ENCODE results near the gene ADAM10.

Gene ADAM10

GRCh38 chr15:58575045-58575786 lies 174.3 kb downstream of the ADAM10 start:
- no peak for DNase-seq (ENCODE audit: low read depth)

DNA sequence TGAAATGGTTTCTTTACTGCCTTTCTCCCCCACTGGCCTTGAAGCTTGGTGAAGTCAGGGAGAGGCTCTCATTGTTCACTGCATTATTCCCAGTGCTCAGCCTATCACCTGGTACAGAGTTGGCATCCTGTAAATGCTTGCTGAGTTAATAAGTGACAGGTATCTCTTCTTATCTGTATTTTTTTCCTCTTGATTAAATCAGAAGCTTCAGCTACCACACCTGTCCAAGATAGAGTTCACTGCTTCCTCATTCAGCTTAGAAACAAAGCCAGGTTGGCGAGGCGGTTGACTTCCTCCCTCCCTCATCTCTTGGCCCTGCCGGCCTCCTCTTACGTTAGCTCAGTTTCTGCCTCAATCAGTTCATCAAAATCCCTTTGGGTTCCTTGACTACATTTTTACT lies 174.9 kb downstream of the ADAM10 start:
- no peak for DNase-seq (ENCODE audit: low read depth)

DNA sequence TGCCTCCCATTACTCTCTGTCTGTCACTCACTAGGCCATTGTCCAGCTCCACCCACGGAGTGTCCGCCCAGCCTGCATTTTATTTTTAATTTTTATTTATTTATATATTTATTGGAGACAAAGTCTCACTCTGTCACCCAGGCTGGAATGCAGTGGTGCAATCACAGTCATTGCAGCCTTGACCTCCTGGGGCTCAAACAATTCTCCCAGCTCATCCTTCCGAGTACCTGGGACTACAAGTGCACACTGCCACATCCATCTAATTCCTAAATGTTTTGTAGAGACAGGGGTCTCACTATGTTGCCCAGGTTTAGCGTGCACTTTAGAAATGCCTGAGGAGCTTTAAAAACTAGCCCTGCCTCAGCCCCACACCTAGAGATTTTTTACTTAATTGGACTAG lies 176.2 kb downstream of the ADAM10 start:
- DNase-seq (ENCODE audit: low read depth) = no peak

- DNase-seq (ENCODE audit: low read depth) = no peak
Observed at GRCh38 chr15:58572521-58572920, 177.0 kb downstream of the ADAM10 start.

- DNase-seq (ENCODE audit: low read depth) = no peak
Observed at GRCh38 chr15:58571491-58571890, 178.0 kb downstream of the ADAM10 start.

GRCh38 chr15:58569455-58569854 lies 180.1 kb downstream of the ADAM10 start:
- DNase-seq (ENCODE audit: low read depth) = no peak

DNA sequence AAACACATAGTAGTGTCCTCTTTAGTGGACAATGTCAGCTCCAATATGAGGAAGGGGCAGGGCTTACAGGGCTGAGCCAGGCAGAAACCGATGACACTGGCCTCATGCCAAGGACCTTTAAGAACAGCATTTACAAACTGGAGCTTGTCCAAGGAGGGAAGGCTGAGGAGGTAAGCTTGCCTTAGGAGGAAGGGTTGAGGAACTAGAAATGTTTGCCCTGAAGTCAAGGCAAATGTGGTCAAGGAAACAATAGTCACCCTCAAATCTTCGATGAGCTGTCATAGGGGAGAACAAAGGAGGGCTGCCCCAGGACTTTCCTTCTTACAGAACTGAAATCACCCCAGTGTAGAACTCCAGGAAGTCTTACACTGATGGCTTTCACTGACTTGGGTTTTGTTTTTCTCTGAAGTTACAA lies 181.3 kb downstream of the ADAM10 start:
- DNase-seq (ENCODE audit: low read depth) = no peak

DNA sequence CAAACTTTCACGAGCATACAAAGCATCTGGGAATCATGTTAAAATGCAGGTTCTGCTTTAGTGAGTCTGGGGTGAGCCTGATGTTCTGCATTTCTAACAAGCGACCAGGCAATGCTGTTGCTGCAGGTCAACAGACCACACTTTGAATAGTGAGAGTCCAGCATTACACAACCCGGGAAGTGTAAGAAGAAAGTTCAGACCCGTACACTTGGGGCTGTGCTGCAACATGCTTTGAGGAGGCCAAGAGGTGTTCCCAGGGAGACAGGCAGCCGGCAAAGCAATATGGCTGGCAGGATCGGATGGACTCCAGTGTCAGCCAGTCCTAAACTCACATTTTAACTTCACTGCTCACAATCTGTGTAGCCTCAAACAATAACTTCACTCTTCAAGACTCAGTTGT lies 183.5 kb downstream of the ADAM10 start:
- DNase-seq (ENCODE audit: low read depth) = no peak

DNA sequence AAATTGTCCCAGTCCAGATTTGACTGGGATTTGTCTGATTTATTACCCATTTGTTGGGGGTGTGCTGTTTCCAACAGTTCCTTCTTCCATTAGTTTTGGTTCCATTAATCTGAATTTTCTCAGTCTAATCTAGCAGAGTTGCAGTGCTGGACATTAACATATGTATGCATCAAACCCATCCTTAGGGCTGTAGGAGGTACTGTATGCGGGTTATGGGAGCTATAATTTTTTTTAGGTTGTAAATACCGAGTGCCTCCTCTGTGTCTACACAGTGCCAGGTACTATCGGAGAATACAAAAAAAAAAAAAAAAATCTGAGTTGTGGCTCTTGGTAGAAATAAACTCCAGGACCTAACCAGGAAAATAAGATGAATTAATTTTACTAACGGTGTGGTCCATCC lies 183.9 kb downstream of the ADAM10 start:
- DNase-seq (ENCODE audit: low read depth) = no peak

DNA sequence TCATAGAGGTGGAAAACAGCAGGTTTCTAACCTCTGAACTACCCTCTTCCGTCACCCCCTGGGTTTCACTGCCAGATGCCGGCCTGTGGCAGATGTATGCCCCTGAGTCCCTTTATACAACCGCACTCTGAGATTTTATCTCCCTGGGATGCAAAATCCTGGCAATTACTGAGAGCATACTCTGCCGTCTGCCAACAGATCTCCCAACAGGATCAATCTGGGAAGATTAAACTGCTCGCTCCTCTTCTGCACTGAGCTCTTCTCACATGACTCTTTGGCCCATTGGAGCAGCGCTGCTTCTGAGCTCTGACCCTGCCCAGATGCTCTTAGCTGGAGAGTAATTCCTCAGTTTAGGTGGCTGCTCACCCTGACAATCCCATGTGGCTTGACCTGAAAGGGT lies 184.5 kb downstream of the ADAM10 start:
- DNase-seq (ENCODE audit: low read depth) = no peak

- no peak for DNase-seq (ENCODE audit: low read depth)
Observed at GRCh38 chr15:58562135-58562534, 187.4 kb downstream of the ADAM10 start.

DNA sequence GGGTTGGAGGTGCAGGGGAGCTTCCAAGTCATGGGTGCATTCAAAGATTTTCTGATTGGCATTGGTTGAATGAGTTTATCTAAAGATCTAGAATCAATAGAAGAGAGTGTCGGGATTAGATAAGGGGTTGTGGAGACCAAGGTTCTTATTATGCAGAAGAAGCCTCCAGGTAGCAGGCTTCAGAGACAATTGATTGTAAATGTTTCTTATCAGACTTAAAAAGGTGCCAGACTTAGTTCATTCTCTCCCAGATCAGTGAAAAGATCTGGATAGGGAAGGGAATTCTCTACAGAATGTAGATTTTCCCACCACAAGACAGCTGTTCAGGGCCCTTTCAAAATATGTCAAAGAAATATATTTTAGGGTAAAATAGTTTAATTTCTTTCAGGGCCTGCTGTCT lies 188.2 kb downstream of the ADAM10 start:
- DNase-seq (ENCODE audit: low read depth) = no peak

- DNase-seq (ENCODE audit: low read depth) = no peak
Observed at GRCh38 chr15:58559904-58560588, 189.5 kb downstream of the ADAM10 start.

DNA sequence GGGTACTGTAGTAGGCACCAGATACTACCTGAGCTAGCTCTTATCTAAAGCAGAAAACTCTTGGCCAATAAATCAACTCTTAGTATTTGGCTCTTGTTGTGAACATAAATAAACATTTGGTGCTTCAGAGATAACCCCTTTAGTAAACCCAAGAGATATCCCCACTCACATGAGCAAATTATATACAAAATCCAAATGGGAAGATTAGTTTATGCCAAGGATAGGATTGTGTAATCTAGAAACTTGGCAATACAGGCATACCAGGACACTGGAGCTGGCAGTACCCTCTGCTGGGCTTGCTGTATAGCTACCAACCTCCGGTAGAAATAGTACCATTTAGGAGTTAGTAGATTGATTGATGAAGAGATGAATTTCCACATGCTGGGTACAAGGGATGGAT lies 190.7 kb downstream of the ADAM10 start:
- DNase-seq (ENCODE audit: low read depth) = no peak

DNA sequence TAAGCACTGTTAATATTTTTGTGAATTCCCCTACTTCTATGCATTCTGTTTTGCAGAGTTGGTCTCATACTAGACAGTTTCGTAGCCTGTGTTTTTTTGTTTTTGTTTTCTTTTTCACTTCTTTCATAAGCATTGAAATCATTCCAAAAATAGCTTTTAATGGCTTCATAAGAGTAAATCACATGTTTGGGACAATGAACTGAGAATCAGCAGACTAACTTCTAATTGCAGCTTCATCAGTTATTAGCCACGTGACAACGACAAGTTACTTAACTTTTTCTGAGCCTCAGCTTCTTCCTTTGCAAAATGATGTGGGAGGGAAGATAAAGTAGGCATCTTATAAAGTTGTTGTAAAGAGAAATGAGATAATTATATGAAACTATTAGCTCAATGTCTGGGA lies 193.0 kb downstream of the ADAM10 start:
- no peak for DNase-seq (ENCODE audit: low read depth)

GRCh38 chr15:58556028-58556361 lies 193.5 kb downstream of the ADAM10 start:
- DNase-seq (ENCODE audit: low read depth) = no peak

GRCh38 chr15:58555162-58556027 lies 194.1 kb downstream of the ADAM10 start:
- DNase-seq (ENCODE audit: low read depth) = no peak

DNA sequence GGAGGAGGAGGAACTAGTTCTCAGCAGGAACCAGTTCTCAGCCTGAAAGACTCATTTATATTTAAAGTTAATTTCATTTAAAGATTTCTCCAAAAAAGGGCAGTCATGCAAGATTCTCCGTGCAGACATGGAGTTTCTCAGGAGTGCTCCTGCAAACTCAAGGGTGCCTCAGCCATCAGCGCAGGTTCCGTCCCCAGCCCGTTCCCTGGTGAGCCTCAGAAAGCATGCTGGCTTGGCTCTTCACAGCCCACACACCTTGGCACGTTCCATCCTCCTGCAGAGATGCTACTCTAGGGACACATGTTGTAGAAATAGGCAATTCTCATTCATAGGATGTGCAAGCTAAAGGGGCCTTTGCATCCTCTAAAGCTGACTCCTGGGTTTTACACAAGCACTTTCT lies 194.7 kb downstream of the ADAM10 start:
- no peak for DNase-seq (ENCODE audit: low read depth)

GRCh38 chr15:58553365-58553918 lies 196.1 kb downstream of the ADAM10 start:
- no peak for DNase-seq (ENCODE audit: low read depth)

DNA sequence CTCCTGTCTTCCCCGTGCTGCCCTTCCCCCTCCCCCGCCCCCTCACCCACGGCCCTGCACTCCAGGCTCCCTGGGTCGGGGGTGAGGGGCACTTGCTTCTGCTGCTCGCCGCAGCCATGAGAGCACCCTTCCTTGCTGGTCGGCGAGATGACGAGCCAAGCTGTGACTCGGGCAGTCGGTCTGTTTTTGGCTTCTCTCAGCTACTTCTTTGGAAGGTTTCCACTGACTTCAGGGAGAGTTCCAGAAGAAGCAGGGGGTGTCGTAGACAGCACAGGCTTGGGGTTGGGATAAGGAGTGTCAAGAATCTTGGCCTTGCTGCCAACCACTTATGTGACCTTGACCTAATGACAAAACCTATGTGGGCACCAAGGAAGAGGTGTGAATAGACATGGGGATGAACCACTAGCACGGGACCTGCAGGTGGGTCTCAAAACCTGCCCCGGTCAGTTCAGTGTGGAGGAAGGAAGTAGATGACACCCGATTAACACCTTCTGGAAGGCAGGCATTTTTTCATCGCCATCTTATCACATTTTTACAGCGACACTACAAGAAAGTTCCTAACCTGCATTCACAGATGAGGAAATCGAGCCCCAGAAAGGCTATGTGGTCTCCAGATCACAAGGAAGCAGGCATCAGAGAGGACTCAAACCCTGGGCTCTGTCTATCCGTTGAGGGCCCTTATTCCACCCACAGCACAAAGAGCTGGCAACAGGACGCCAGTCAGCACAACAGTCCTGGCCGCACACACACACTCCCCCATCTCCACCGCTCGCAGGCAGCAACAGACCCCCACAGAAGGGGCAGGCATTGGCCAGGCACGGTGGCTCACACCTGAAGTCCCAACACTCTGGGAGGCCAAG lies 196.8 kb downstream of the ADAM10 start:
- no peak for DNase-seq (ENCODE audit: low read depth)

DNA sequence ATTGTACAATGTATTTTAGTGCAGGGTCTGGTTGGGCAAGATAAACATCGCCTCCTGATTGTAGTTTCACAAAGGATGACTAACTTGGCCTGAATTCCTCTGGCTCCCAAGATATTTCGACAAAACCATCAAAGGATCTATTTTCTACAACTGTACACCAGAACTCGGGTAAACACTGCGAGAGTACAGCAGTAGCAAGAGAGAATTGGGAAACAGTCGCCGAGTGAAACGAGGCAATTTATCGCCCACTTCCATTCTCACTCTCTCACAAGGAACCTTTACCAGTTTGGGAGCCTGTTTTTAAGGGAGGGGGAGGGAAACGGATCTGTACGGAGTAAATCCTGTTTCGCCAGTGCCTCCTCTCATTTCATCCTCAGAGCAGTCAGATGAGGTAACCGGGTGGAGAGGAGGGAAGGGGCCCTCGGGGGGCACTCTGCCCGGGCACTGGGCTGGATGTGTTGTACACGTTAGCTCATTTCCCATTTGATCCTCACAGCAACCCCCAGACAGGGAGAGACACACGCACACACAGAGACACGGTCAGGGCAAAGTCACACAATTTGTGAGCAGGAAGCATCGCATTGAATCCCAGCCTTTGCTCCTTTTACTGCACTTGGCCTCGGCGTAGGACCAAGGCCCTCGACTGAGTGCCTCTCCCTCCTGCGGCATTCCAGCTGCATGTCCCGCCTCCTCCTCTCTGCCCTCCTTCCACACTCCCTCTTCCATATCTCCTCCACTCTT lies 197.6 kb downstream of the ADAM10 start:
- DNase-seq (ENCODE audit: low read depth) = peak; percentile 94

Data from EH (cell line).